Measurements from ENCODE around the gene GRIK4. TPM values are rescaled to one million over a fixed set of nuclear protein-coding genes. Genes with fewer than 3 reads are reported as not detected.

GRIK4 gene
- total RNA-seq, 1 donor from 2014 or later = 4.3 TPM

GRCh38 chr11:120492486-120492885 is 19.1 kb upstream of the GRIK4 start:
- H3K9me3 ChIP-seq = no peaks in the 10 kb centered on the region
- TF ChIP-seq, protein P1, sequence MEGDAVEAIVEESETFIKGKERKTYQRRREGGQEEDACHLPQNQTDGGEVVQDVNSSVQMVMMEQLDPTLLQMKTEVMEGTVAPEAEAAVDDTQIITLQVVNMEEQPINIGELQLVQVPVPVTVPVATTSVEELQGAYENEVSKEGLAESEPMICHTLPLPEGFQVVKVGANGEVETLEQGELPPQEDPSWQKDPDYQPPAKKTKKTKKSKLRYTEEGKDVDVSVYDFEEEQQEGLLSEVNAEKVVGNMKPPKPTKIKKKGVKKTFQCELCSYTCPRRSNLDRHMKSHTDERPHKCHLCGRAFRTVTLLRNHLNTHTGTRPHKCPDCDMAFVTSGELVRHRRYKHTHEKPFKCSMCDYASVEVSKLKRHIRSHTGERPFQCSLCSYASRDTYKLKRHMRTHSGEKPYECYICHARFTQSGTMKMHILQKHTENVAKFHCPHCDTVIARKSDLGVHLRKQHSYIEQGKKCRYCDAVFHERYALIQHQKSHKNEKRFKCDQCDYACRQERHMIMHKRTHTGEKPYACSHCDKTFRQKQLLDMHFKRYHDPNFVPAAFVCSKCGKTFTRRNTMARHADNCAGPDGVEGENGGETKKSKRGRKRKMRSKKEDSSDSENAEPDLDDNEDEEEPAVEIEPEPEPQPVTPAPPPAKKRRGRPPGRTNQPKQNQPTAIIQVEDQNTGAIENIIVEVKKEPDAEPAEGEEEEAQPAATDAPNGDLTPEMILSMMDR (IDR thresholded peaks at IDR 0.05) = no peak
- DNase-seq (no peak), ATAC-seq (no peak)
- H3K27ac ChIP-seq = no peak overlapping the region
- no peaks in the 10 kb centered on the region for H3K27me3 ChIP-seq
- no peaks in the 10 kb centered on the region for H3K4me1 ChIP-seq
- H3K4me3 ChIP-seq = no peak overlapping the region
- peaks cover 8% of the 10 kb centered on the region for H3K36me3 ChIP-seq
- intact Hi-C loops (cut with DNase I) = no loop called here

GRCh38 chr11:120494595-120494994 is 17.0 kb upstream of the GRIK4 start:
- DNase-seq (no peak), ATAC-seq (no peak)
- intact Hi-C loops (cut with DNase I) = no loop called here
- Histone ChIP-seq H3K9me3 (no peaks in the 10 kb centered on the region), H3K36me3 (no peaks in the 10 kb centered on the region), H3K27ac (no peak overlapping the region), H3K4me3 (no peak overlapping the region), H3K27me3 (no peaks in the 10 kb centered on the region), H3K4me1 (no peaks in the 10 kb centered on the region)
- TF ChIP-seq, protein P1 (IDR thresholded peaks at IDR 0.05) = no peak

- DNase-seq (no peak), ATAC-seq (no peak)
- Histone ChIP-seq H3K27me3 (no peaks in the 10 kb centered on the region), H3K36me3 (no peaks in the 10 kb centered on the region), H3K4me1 (no peaks in the 10 kb centered on the region), H3K27ac (no peak overlapping the region), H3K4me3 (no peak overlapping the region), H3K9me3 (no peaks in the 10 kb centered on the region)
- intact Hi-C loops (cut with DNase I) = no loop called here
- TF ChIP-seq, protein P1 (IDR thresholded peaks at IDR 0.05) = no peak
Measured at GRCh38 chr11:120499088-120499487, 12.5 kb upstream of the GRIK4 start.

DNA sequence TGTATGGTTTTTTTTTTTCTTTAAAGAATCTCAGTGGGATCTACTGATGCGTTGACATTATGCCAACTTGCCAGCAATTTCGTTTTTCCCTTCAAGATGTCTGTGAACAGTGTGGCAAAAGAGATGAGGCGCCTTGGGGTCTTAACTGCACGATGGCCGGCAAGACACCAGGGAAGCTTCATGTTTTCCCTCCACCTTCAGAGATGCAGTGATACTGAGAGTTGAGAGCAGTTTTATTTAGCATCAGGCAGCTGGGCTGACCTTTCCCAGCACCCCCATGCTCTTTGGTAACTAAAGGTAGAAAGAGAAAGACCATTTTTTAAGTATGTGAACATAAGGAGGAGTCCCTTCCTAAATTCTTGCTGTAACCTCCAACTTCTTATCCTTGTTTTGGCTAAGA is 11.7 kb upstream of the GRIK4 start:
- ATAC-seq (no peak), DNase-seq (no peak)

DNA sequence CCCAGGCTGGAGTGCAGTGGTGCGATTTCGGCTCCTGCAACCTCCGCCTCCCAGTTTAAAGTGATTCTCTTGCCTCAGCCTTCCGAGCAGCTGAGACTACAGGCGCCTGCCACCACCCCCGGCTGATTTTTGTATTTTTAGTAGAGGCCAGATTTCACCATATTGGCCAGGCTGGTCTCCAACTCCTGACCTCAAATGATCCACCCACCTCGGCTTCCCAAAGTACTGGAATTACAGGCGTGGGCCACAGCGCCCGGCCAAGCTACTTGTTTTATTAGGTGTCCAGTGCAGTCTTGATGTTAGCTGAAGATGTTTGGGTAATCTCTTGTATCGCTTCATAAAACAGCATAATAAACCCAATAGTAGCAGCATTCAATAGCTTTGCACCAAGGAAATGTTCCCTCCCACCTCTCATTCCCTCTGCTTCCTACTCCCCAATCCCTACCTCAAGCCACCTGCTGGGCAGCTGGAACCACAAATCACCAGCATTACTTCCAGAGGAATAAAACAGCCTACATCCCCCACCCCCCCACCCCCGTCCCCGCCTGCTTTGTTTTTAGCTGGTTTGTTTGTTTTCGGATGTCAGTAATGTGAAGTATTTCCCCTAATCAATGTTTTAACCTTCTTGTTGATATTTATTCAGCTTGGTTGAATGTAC is 11.0 kb upstream of the GRIK4 start:
- ATAC-seq (no peak), DNase-seq (no peak)
- Histone ChIP-seq H3K27ac (no peak overlapping the region), H3K27me3 (no peaks in the 10 kb centered on the region), H3K4me3 (no peak overlapping the region), H3K9me3 (no peaks in the 10 kb centered on the region), H3K4me1 (no peaks in the 10 kb centered on the region), H3K36me3 (no peaks in the 10 kb centered on the region)
- TF ChIP-seq, protein P1 (IDR thresholded peaks at IDR 0.05) = no peak
- intact Hi-C loops (cut with DNase I) = no loop called here

More for the DNA sequence above, 11.7 kb upstream of the GRIK4 start:
- Histone ChIP-seq H3K4me1 (no peaks in the 10 kb centered on the region), H3K36me3 (no peaks in the 10 kb centered on the region), H3K27ac (no peak overlapping the region), H3K27me3 (no peaks in the 10 kb centered on the region), H3K9me3 (no peaks in the 10 kb centered on the region), H3K4me3 (no peak overlapping the region)
- intact Hi-C loops (cut with DNase I) = no loop called here
- TF ChIP-seq, protein P1 (IDR thresholded peaks at IDR 0.05) = no peak

DNA sequence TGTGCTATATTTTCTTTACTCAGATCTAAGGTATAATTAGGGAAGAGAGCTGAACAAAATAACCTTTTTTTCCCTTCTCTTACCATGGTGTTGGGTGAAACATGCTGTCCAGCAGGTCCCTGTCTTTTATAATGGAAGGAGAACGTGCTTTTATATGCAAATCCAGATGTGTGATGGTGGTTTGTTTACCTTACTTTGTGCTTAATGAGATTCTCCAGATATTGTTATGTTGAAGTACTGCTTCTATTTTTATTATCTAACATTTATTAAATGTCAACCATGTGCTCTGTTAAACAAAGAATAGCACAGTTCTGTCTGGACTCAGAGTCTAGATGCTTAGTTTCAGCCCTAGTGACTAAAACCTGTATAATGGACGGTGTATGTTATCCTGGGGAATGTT is 10.1 kb upstream of the GRIK4 start:
- peaks cover 7% of the 10 kb centered on the region for H3K27me3 ChIP-seq
- DNase-seq (no peak), ATAC-seq (no peak)
- H3K27ac ChIP-seq = no peak overlapping the region
- H3K4me3 ChIP-seq = no peak overlapping the region
- TF ChIP-seq, protein P1 (IDR thresholded peaks at IDR 0.05) = no peak
- H3K36me3 ChIP-seq = no peaks in the 10 kb centered on the region
- intact Hi-C loops (cut with DNase I) = no loop called here
- no peaks in the 10 kb centered on the region for H3K9me3 ChIP-seq
- H3K4me1 ChIP-seq = no peaks in the 10 kb centered on the region

Measured in upper lobe of right lung (tissue), 1 donor.